NCI-H510A (cell line): ENCODE data around the gene KRT13.

Source experiments
- DNase-seq: peaks from one replicate; lab custom pipeline; 2025; lab: John Stamatoyannopoulos, UW

KRT13 gene

GRCh38 chr17:41467561-41467960 lies 37.9 kb downstream of the KRT13 start:
- DNase-seq = no peak

GRCh38 chr17:41466988-41467387 lies 38.4 kb downstream of the KRT13 start, which contains the start of gene KRT32:
KRT32 (minus strand) TSS chr17:41467386; CDS start chr17:41467325, 61 bp downstream.
- no peak for DNase-seq

GRCh38 chr17:41464682-41465081 lies 40.7 kb downstream of the KRT13 start:
- no peak for DNase-seq

GRCh38 chr17:41464173-41464572 lies 41.2 kb downstream of the KRT13 start:
- DNase-seq = no peak

GRCh38 chr17:41463746-41464145 lies 41.7 kb downstream of the KRT13 start:
- DNase-seq = no peak

- no peak for DNase-seq
These were observed 42.7 kb downstream of the KRT13 start for GRCh38 chr17:41462705-41463104.

- no peak for DNase-seq
These were observed 47.7 kb downstream of the KRT13 start for GRCh38 chr17:41457676-41458075.

GRCh38 chr17:41456204-41456603 lies 49.2 kb downstream of the KRT13 start:
- DNase-seq = no peak

- no peak for DNase-seq
These were observed 50.2 kb downstream of the KRT13 start for GRCh38 chr17:41455236-41455635.

GRCh38 chr17:41453066-41453465 lies 52.3 kb downstream of the KRT13 start:
- no peak for DNase-seq

GRCh38 chr17:41452281-41452680 lies 53.1 kb downstream of the KRT13 start:
- no peak for DNase-seq

GRCh38 chr17:41451154-41451728 lies 54.2 kb downstream of the KRT13 start:
- DNase-seq = no peak
